ENCODE data around the gene LAPTM5. TPM values are rescaled to one million over a fixed set of nuclear protein-coding genes. Genes with fewer than 3 reads are reported as not detected.

Gene LAPTM5
- total RNA-seq, 1 donor from 2014 or later = not detected

GRCh38 chr1:30747033-30748008, 10.3 kb downstream of the LAPTM5 start:
- Mint-ChIP-seq H3K27ac (peak overlapping the region; percentile 80), H3K4me3 (no peak overlapping the region), H3K27me3 (ENCODE audit: insufficient read depth, low read depth) (peaks cover 9% of the 10 kb centered on the region), H3K4me1 (peaks cover 12% of the 10 kb centered on the region), H3K36me3 (no peaks in the 10 kb centered on the region), H3K9me3 (no peaks in the 10 kb centered on the region)
- Histone ChIP-seq H3K27me3 (no peaks in the 10 kb centered on the region), H3K9ac (no peak overlapping the region), H4K20me1 (ENCODE audit: low read depth) (no peaks in the 10 kb centered on the region), H3K4me2 (no peak overlapping the region), H3F3A (ENCODE audit: low read depth) (no peaks in the 10 kb centered on the region), H2AFZ (replicated peaks) (no peak overlapping the region), H3K79me2 (ENCODE audit: low read depth) (no peaks in the 10 kb centered on the region), H3K4me3 (no peak overlapping the region), H3K4me1 (peaks cover 4% of the 10 kb centered on the region), H3K36me3 (no peaks in the 10 kb centered on the region), H3K27ac (no peak overlapping the region), H3K9me3 (ENCODE audit: low read depth) (no peaks in the 10 kb centered on the region)
- no peak for TF ChIP-seq CTCF (IDR thresholded peaks at IDR 0.05)
- no peak for DNase-seq (ENCODE audit: low spot score)

- Mint-ChIP-seq H3K27ac (peak overlapping the region; percentile 30), H3K27me3 (ENCODE audit: insufficient read depth, low read depth) (peaks cover 7% of the 10 kb centered on the region), H3K4me3 (no peak overlapping the region), H3K9me3 (no peaks in the 10 kb centered on the region), H3K4me1 (peaks cover 12% of the 10 kb centered on the region), H3K36me3 (no peaks in the 10 kb centered on the region)
- no peak overlapping the region for H3K4me3 ChIP-seq
- H3K4me2 ChIP-seq = no peak overlapping the region
- H3K27ac ChIP-seq = no peak overlapping the region
- H3K36me3 ChIP-seq = no peaks in the 10 kb centered on the region
- H4K20me1 ChIP-seq (ENCODE audit: low read depth) = no peaks in the 10 kb centered on the region
- H2AFZ ChIP-seq (replicated peaks) = no peak overlapping the region
- H3K4me1 ChIP-seq = peaks cover 4% of the 10 kb centered on the region
- no peaks in the 10 kb centered on the region for H3K79me2 ChIP-seq (ENCODE audit: low read depth)
- H3K9me3 ChIP-seq (ENCODE audit: low read depth) = no peaks in the 10 kb centered on the region
- no peak for DNase-seq (ENCODE audit: low spot score)
- H3K9ac ChIP-seq = no peak overlapping the region
- TF ChIP-seq CTCF (IDR thresholded peaks at IDR 0.05) (no peak), EZH2 (IDR thresholded peaks at IDR 0.05) (no peak)
- H3K27me3 ChIP-seq = no peaks in the 10 kb centered on the region
- no peaks in the 10 kb centered on the region for H3F3A ChIP-seq (ENCODE audit: low read depth)
Observed at GRCh38 chr1:30746212-30747032, 11.2 kb downstream of the LAPTM5 start.

GRCh38 chr1:30745834-30746208, 11.8 kb downstream of the LAPTM5 start:
- H3K9me3 ChIP-seq (ENCODE audit: low read depth) = no peaks in the 10 kb centered on the region
- TF ChIP-seq CTCF (IDR thresholded peaks at IDR 0.05) (no peak), EZH2 (IDR thresholded peaks at IDR 0.05) (no peak), EZH2phosphoT487 (IDR thresholded peaks at IDR 0.05) (no peak)
- no peak overlapping the region for H3K9ac ChIP-seq
- Mint-ChIP-seq H3K27ac (no peak overlapping the region), H3K4me3 (no peak overlapping the region), H3K27me3 (ENCODE audit: insufficient read depth, low read depth) (peaks cover 7% of the 10 kb centered on the region), H3K4me1 (peaks cover 16% of the 10 kb centered on the region), H3K9me3 (no peaks in the 10 kb centered on the region), H3K36me3 (no peaks in the 10 kb centered on the region)
- no peaks in the 10 kb centered on the region for H3K27me3 ChIP-seq
- no peaks in the 10 kb centered on the region for H3K36me3 ChIP-seq
- H3K4me1 ChIP-seq = peaks cover 4% of the 10 kb centered on the region
- no peak for DNase-seq (ENCODE audit: low spot score)
- H3K27ac ChIP-seq = no peak overlapping the region
- H2AFZ ChIP-seq (replicated peaks) = no peak overlapping the region
- no peak overlapping the region for H3K4me3 ChIP-seq
- H3K79me2 ChIP-seq (ENCODE audit: low read depth) = no peaks in the 10 kb centered on the region
- no peaks in the 10 kb centered on the region for H4K20me1 ChIP-seq (ENCODE audit: low read depth)
- no peak overlapping the region for H3K4me2 ChIP-seq
- no peaks in the 10 kb centered on the region for H3F3A ChIP-seq (ENCODE audit: low read depth)

Data from neural progenitor cell (in vitro differentiated cells).